Activated CD4-positive, alpha-beta T cell treated with anti-CD3 and anti-CD28 coated beads, Interleukin-2, Interleukin-6, amounts not matched to agents 100 ng/mL and 50 ng/mL, durations not matched to agents 16 hours and 8 hours (primary cell): ENCODE data around the gene PFKL.
A peak's percentile ranks its signal among the peaks of the same experiment; 100 is the strongest.

ENCODE experiments used
- DNase-seq: peaks from one replicate; pipeline ENCODE4 v3.0.0-alpha.2; 2020

The PFKL gene

GRCh38 chr21:44299458-44300261, at the start of gene PFKL:
PFKL (plus strand) TSS chr21:44300053; CDS start chr21:44300106, 53 bp downstream.
- peak; percentile 78 for DNase-seq

- DNase-seq = no peak
These were observed 45.8 kb upstream of the PFKL start for GRCh38 chr21:44253832-44254710.

GRCh38 chr21:44255511-44255981, 44.3 kb upstream of the PFKL start:
- no peak for DNase-seq

DNA sequence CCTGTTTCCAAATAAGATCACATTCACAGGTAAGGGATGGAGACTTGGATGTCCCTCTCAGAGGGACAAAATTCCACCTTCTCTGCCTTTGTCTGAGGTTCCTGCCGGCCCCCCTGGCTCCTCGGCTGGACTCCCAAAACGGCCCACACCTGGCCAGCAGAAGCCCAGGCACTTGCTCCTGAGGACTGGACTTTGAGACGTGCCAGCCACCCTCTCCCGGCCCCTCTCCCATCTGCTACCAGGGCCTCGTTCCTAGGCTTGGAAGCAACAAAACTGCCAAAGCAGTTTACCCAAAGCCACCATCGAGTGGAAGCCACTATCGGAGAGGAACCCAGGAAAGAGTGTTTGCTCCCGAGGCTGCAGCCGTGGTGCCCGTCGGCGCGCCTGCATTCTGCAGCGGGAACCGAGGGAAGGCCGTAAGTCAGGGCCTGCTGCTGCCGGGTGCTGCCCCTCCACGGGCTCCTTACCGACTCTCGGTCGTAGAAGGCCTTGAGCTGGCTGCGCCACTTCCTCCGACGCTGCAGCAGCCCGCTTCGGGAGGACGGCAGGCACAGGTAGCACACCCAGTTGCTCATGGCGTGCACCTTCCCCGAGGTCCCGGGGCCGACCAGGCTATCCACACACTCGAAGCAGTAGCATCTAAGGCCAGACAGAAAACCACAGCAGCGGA, 41.7 kb upstream of the PFKL start:
- DNase-seq = no peak

GRCh38 chr21:44259082-44259705, 40.7 kb upstream of the PFKL start:
- no peak for DNase-seq

GRCh38 chr21:44260066-44260465, 39.8 kb upstream of the PFKL start:
- no peak for DNase-seq

DNA sequence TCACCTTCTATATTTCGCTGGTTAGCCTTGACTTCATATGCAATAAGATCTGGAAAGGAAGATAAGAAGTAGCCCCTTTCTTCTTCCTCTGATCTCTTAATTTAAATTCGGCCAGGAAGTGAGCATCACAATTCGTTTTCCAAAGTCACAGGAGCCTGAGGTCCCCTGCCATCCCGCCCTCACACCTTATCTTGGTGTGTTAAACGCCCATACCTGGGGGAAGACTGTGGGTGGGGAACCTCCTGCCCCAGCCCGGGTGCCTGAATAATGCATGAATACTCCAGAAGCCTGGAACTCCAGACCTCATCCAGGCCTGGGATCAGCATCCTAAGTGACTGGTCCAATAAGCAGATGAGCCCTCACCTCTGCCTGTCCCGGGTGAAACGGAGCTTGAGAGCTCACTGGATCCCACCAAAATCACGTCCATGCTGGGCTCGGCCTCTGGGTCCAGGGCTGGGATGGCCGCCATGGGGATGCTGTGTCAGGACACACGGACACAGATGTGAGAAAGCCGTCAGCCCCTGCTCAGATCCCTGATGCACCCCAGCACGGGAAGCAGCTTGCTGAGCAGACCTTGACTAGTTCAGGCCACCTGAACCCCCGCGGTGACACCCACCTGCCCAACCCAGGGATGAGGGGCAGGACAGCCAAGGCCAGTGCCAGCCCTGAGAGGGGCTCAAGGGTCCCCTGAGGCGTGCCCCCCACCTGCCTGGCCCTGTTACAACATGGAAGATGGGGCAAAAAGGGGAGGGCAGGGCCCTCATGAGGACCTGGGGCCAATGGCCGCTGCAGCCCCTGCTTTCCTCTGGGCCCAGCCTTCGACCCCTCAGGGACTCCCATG, 38.8 kb upstream of the PFKL start:
- DNase-seq = no peak

DNA sequence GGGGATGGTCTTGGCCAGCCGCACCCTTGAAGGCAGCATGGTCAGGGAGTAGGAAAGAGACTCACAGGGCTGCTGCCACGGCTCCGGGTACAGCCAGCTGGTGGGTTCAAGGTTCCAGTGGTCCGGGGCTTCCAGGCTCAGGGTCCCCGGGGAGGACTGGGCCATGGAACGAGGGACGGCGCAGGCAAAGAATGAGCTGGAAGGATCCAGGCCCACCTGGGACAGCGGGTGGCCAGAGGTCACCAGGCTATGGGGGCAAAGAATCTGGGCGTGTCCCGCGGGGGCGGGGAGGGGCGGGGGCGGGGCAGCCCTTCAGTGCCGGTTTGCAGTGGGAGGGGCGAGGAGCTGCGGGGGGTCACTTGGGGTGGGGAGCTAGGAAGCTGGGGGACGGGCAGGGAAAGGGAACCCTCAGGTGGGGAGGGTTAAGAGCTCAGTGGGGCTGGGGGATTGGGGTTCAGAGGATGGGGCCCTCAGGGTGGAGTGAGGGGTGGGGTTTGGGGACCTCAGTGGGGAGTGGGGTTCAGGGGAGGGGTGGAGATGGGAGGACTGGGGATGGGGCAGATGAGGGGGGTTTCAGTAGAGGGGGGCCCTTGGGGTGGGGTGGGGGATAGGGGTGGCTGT, 38.1 kb upstream of the PFKL start, which contains the start of gene DNMT3L:
Gene DNMT3L, minus strand, starts transcription at position 223 of the 621 bp plus-strand sequence. CDS start 638 bp downstream, outside the sequence.
- DNase-seq = no peak

DNA sequence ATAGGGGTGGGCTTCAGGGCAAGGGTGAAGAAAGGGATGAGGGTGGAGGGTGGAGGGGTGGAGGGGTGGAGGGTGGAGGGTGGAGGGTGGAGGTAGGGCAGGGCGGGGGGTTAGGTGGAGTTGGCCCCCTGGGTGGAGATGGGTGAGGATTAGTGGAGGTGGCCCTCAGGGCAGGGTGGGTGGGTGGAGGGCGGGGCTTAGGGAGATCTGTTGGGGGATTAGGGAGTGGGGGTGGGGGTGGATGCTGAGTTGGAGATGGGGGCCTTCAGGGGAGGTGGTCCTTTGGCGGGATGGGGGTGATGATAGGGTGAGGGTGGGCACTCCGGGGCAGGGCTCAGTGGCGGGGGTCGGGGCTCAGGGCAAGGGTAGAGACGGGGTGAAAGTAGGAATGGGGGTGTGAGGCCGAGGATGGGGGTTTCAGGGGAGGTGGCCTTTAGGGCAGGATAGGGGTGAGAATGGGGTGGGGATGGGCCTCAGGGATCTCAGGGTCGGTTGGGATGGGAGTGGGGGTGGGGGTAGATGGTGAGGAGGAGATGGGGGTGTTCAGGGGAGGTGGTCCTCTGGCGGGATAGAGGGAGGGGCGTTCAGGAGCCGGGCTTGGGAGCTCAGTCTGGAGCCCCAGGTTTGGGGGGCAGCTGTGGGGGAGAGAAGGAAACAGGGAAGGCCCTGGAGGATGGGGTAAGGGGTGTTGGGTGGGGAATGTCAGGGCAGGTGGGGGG, 37.4 kb upstream of the PFKL start:
- DNase-seq = no peak

DNA sequence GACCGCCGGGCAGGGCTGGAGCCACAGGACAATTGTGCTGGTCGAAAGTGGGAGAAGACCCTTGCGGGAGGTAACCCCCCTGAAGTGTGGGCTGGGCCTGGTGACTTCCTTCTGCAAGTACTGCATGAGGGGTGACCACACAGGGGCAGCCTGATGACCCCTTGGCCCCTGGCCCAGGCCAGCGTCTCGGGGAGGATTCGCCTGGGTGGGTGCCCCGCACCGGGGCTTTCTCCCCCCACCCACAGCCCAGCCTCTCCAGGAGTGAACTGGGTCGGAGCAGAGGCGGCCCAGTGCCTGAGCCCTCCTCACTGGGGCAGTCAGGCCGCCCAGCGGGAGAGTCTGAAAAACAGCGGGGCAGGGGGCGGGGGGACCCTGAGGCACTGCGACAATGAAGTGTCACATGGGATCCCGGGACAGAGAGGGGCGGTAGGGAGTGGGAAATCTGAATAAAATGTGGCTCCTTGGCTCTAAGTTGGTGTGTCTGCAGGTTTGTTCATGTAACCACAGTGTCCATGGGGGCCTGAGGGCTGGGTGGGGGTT, 36.6 kb upstream of the PFKL start:
- DNase-seq = no peak

- no peak for DNase-seq
These were observed 36.1 kb upstream of the PFKL start for GRCh38 chr21:44263768-44264167.

GRCh38 chr21:44265734-44266270, 34.1 kb upstream of the PFKL start:
- DNase-seq = no peak

DNA sequence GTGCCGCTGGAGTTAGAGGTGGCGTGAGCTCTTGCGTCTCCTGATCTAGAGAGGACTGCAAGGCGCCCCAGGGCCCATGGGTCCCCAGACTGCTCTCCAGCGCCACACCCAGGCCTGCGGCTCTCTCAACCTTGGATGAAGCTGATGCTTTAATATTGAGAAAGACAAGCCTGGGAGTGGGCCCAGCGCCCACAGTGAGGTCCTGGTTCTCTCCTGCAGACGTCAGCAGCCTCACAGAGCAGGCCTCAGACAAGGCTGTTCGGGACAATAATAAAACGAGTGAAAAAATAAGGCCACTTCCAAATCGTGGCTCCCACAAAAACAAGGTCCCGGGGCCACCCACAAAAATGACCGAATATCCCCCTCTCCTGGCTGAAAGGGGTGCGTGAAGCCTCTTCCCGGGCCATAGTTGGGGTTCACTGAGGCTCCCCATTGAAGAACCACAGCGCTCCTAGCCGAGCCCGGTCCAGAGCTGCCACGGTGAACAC, 32.2 kb upstream of the PFKL start:
- DNase-seq = no peak

DNA sequence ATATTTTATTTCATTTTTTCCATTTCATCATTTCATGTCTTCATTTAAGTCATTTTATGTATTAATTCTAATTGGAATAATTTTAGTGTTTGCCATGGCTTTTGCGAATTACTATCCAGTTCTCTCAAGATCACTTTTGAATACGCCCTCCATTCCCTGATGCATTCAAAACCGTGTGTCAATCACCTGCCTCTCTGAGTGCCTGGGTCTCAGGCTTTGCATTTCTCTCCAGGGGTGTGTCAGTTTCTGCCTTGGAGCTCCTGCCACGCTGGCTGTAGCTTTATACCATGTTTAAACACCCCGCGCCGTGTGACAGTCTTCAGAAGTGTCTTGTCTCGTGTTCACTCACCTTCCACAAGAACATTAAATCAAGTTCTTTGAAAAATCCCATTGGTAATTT, 30.8 kb upstream of the PFKL start:
- DNase-seq = no peak

- DNase-seq = no peak
These were observed 28.1 kb upstream of the PFKL start for GRCh38 chr21:44271558-44272283.

DNA sequence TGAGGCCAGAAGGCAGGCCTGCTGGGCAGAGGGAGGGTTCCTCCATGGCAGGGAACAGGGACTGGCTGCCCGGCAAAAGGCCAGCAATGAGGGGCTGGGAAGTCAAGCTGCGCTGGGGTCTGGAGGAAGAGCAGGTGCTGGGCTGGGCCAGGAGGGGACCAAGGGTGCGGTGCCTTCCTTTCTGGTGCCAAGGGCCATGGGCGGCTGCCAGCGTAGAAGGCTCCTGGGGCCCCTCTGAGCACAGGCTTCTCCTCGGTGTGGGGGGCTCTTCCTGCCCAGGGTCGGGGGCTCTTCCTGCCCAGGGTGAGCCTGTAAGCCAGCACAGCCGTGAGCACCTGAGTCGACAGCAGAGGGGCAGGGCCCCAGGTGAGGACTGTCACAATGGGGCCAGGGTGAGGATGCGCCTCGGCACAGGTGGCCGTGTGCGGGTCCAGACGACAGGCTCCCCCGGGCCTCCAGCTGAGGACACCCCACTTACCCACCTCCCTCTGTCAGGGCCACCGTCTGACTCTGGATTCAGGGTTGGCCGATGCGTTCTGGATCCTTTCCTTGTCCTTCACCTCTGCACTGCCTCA, 27.5 kb upstream of the PFKL start:
- no peak for DNase-seq

DNA sequence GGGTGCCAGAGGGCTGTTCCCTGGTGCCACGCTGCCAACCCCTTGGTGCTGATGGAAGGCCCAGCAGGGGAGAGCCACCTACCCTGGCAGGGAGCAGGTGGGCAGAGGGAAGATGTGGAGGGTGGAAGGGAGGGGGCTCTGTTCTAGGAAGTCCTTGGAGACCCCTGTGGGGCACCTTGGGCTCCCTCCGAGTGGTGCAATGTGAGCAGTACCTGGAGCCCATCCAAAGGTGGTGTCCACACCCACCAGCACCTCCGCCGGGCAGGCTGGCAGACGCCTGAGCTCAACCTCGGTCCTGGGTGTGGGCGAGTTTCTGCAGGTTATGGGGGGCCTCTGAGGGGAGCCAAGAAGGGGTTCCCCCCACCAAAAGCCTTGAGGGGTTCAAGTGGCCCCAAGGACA, 26.8 kb upstream of the PFKL start:
- DNase-seq = no peak

DNA sequence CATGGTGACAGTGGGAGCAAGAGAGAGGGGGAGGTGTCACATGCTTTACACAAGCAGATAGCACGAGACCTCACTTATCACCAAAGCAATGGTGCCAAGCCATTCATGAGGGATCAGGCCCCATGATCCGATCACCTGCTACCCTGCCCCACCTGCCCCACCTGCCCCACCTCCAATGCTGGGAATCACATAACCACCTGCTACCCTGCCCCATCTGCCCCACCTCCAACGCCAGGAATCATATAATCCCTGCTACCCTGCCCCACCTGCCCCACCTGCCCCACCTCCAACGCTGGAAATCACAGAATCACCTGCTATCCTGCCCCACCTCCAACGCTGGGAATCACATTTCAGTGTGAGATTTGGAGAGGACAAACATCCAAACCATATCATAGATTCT, 24.8 kb upstream of the PFKL start:
- no peak for DNase-seq
